Type B pancreatic cell (in vitro differentiated cells): ENCODE data around the gene HM13. TPM values are rescaled to one million over a fixed set of nuclear protein-coding genes. Genes with fewer than 3 reads are reported as not detected.
"Not testable (repeated sequence)": the region's sequence is repeated elsewhere in the genome, so short reads cannot be mapped to it uniquely, and the experiment has no call there.

Source experiments
- DNase-seq: peaks from one replicate; pipeline ENCODE4 v3.0.0; 2021; ENCODE audit warnings: mixed read lengths; ENCODE audit not compliant: unreplicated experiment; ENCODE audit errors: extremely low spot score
- H3K27ac Mint-ChIP-seq: 2 replicates; pipeline ENCODE4 v1.8.0; 2021; ENCODE audit warnings: mild to moderate bottlenecking, mixed read lengths
- H3K27me3 Mint-ChIP-seq: 2 replicates; pipeline ENCODE4 v1.8.0; 2021; ENCODE audit warnings: mixed read lengths
- H3K36me3 Mint-ChIP-seq: 2 replicates; pipeline ENCODE4 v1.8.0; 2021; ENCODE audit warnings: mixed read lengths
- H3K4me1 Mint-ChIP-seq: one replicate; pipeline ENCODE4 v1.8.0; 2021; ENCODE audit warnings: mixed read lengths; ENCODE audit not compliant: unreplicated experiment
- H3K4me3 Mint-ChIP-seq: 2 replicates; pipeline ENCODE4 v1.8.0; 2021; ENCODE audit warnings: mild to moderate bottlenecking, mixed read lengths
- H3K9me3 Mint-ChIP-seq: 2 replicates; pipeline ENCODE4 v1.8.0; 2021; ENCODE audit warnings: mixed read lengths
- total RNA-seq: library from RNA; stranded (reverse); gene quantifications from 2 replicates; pipeline ENCODE4 v1.2.1, GENCODE V29; 2021; ENCODE audit warnings: low replicate concordance
- TF ChIP-seq, protein P1 (sequence below): fragments of 200-600 bp; sonication (generic); conservative IDR thresholded peaks from 2 replicates; pipeline ENCODE4 v1.5.0; 2021; ENCODE audit warnings: antibody characterized with exemption, mild to moderate bottlenecking

HM13 gene
- total RNA-seq, 1 donor from 2014 or later, result 246 TPM

DNA sequence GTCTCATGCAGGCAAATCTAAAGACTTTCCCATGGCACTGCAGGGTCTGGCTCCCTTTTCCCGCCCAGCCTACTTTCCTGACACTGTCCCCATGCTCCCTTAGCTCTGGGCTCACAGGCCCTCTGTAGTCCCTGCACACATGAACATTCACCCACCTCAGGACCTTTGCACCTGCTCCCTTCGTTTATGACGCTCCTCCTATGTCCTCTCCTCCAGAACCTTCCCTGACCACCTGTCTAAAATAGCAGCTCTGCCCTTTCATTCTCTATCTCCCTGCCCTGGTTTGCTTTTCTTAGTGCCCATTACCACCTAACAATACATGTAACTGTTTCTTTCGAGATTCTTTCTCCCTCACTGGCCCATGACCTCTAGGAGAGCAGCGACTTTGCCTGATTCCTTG lies 22.3 kb downstream of the HM13 start:
- DNase-seq, result no peak
- peaks cover 4% of the 10 kb centered on the region for H3K4me1 Mint-ChIP-seq
- H3K27me3 Mint-ChIP-seq, result no peaks in the 10 kb centered on the region
- peaks cover 55% of the 10 kb centered on the region for H3K36me3 Mint-ChIP-seq
- H3K9me3 Mint-ChIP-seq, result no peaks in the 10 kb centered on the region
- no peak overlapping the region for H3K4me3 Mint-ChIP-seq
- no peak overlapping the region for H3K27ac Mint-ChIP-seq
- TF ChIP-seq, protein P1, sequence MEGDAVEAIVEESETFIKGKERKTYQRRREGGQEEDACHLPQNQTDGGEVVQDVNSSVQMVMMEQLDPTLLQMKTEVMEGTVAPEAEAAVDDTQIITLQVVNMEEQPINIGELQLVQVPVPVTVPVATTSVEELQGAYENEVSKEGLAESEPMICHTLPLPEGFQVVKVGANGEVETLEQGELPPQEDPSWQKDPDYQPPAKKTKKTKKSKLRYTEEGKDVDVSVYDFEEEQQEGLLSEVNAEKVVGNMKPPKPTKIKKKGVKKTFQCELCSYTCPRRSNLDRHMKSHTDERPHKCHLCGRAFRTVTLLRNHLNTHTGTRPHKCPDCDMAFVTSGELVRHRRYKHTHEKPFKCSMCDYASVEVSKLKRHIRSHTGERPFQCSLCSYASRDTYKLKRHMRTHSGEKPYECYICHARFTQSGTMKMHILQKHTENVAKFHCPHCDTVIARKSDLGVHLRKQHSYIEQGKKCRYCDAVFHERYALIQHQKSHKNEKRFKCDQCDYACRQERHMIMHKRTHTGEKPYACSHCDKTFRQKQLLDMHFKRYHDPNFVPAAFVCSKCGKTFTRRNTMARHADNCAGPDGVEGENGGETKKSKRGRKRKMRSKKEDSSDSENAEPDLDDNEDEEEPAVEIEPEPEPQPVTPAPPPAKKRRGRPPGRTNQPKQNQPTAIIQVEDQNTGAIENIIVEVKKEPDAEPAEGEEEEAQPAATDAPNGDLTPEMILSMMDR, result no peak

DNA sequence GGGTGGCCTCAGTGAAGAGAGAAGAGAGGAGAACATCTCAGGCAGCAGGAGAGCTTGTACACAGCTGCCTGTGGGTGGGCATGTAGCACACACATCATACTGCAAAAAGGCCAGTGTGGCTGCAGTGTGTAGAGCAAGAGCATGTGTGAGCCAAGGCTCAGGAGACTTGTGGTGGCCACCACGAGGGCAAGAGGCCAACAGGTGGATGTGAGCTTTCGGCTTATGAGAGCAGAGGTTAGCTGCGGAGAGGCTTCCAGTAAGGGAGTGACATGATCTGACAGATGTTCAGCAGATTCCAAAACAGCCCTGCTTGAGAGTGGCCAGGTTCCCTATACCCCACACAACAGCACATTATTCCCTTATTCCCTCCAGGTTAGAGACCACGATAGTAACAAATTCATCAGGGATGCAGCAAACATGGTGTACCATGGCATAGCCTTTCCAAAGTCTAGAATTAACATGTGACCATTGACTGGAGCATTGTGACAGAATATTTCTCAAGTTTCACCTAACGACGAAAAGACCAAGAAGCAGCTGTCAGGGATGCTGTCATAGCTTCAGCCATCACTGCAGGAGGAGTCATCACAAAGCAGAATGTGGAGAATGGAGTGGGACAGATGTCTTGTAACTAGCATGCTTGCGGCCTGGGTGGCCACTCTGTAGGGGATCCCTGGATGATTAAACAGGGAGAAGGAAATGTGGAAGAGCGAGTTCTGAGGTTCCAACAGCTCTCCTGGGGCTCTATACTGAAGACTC lies 23.1 kb downstream of the HM13 start:
- Mint-ChIP-seq H3K27me3 (no peaks in the 10 kb centered on the region), H3K4me3 (no peak overlapping the region), H3K4me1 (peaks cover 5% of the 10 kb centered on the region), H3K9me3 (no peaks in the 10 kb centered on the region), H3K36me3 (peaks cover 52% of the 10 kb centered on the region), H3K27ac (no peak overlapping the region)
- DNase-seq, result no peak
- TF ChIP-seq, protein P1, result no peak

DNA sequence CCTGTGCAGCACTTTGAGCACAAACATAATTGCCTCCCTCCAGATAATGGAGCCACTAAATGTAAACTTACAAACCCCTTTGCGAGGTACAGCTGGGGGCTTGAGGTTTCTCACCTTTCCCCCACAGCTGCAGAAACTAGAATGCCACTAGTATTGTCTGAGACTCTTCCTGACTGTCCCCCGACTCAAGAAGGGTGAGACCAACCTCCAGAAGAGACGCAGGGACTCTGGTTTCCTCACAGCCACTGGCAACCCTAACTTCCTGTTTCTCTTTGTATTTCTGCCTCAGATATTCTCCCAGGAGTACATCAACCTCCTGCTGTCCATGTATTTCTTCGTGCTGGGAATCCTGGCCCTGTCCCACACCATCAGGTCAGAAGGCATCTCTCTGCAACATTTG lies 23.6 kb downstream of the HM13 start:
- TF ChIP-seq, protein P1, result no peak
- H3K27ac Mint-ChIP-seq, result peak overlapping the region; percentile 15
- peaks cover 10% of the 10 kb centered on the region for H3K4me1 Mint-ChIP-seq
- H3K27me3 Mint-ChIP-seq, result no peaks in the 10 kb centered on the region
- DNase-seq, result no peak
- no peaks in the 10 kb centered on the region for H3K9me3 Mint-ChIP-seq
- peaks cover 46% of the 10 kb centered on the region for H3K36me3 Mint-ChIP-seq
- no peak overlapping the region for H3K4me3 Mint-ChIP-seq

DNA sequence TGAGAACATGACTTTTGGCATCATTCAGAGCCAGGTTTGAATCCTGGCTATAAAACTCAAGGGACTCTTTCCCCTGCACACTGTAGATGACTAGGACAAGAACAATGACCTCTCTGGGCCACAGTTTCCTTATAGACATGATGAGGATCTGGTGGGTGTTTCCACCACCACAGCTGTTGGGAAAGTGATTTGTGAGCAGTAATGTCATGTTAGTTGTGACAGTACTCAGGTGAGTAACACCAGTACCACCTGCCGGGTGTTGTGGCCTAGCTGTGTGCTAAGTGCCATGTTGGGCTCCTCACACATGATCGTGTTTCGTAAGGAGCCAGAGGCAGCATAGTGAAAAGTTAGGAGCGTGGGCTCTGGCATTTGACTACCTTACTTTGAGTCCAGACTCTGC lies 24.1 kb downstream of the HM13 start:
- TF ChIP-seq, protein P1, result no peak
- no peak overlapping the region for H3K4me3 Mint-ChIP-seq
- peaks cover 46% of the 10 kb centered on the region for H3K36me3 Mint-ChIP-seq
- peak overlapping the region; percentile 15 for H3K27ac Mint-ChIP-seq
- no peaks in the 10 kb centered on the region for H3K27me3 Mint-ChIP-seq
- no peak for DNase-seq
- no peaks in the 10 kb centered on the region for H3K9me3 Mint-ChIP-seq
- peaks cover 10% of the 10 kb centered on the region for H3K4me1 Mint-ChIP-seq

DNA sequence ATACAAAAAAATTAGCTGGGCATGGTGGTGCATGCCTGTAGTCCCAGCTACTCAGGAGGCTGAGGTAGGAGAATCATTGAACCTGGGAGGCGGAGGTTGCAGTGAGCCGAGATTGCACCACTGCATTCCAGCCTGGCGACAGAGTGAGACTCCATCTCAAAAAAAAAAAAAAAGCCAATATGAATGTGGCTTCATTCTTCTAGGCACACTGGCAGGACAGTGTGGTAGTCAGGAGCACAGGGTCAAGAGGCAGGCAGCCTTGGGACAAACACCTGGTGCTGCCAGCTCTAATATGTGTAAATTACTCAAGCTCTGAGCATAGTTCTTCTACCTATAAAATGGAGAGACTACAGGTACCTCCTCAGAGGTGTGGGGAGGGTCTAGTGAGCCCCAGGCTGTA lies 25.4 kb downstream of the HM13 start:
- Mint-ChIP-seq H3K36me3 (peaks cover 39% of the 10 kb centered on the region), H3K4me1 (peaks cover 18% of the 10 kb centered on the region), H3K27ac (peak overlapping the region; percentile 17)
- not testable (repeated sequence) for H3K4me3 Mint-ChIP-seq, H3K9me3 Mint-ChIP-seq, DNase-seq, H3K27me3 Mint-ChIP-seq

DNA sequence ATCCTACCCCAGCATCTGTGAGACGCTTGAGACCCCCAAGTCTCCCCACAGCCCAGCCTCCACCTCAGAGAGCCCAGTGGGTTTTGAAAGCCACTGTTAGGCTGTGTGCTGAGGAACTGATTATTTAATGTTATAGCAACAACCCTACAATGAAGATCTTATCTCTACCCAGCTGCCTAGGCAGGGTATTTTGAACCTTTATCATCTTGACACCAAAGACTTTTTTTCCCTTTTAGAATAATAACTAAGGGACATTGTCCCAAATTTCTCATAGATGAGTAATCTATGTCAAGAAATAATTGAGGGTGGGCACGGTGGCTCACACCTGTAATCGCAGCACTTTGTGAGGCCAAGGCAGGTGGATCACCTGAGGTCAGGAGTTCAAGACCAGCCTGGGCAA lies 26.2 kb downstream of the HM13 start:
- Mint-ChIP-seq H3K9me3 (no peaks in the 10 kb centered on the region), H3K27me3 (no peaks in the 10 kb centered on the region), H3K4me1 (peaks cover 23% of the 10 kb centered on the region), H3K4me3 (no peak overlapping the region), H3K36me3 (peaks cover 40% of the 10 kb centered on the region), H3K27ac (peak overlapping the region; percentile 57)
- TF ChIP-seq, protein P1, result no peak
- no peak for DNase-seq
